NB4 (cell line): ENCODE results near the gene LPP.

ENCODE experiments used
- DNase-seq: peaks from one replicate; pipeline ENCODE4 v3.0.0; 2010; ENCODE audit warnings: low read depth
- H3K4me3 ChIP-seq: one replicate; pipeline ENCODE4 v1.5.1; 2011; ENCODE audit warnings: mild to moderate bottlenecking, low read depth, low read length, moderate library complexity
- MYC ChIP-seq: IDR thresholded peaks from 2 replicates; pipeline ENCODE4 v1.6.1; 2011; ENCODE audit warnings: low read depth, low read length
- POLR2A ChIP-seq: IDR thresholded peaks from 2 replicates; pipeline ENCODE4 v1.6.1; 2011; ENCODE audit warnings: mild to moderate bottlenecking; ENCODE audit not compliant: insufficient read length; ENCODE audit errors: extremely low read depth
- TF ChIP-seq, protein P1 (sequence below): IDR thresholded peaks from 2 replicates; pipeline ENCODE4 v1.6.1; 2011; ENCODE audit warnings: low read depth, low read length
- TF ChIP-seq, protein P2 (sequence below): IDR thresholded peaks from one replicate; pipeline ENCODE4 v1.5.1; 2012; ENCODE audit warnings: low read depth, low read length

LPP gene

GRCh38 chr3:188680605-188681004 is 526.6 kb downstream of the LPP start:
- no peak for DNase-seq
- H3K4me3 ChIP-seq, result no peak overlapping the region
- no peak for TF ChIP-seq MYC
- no peak for TF ChIP-seq POLR2A
- TF ChIP-seq, protein P1, sequence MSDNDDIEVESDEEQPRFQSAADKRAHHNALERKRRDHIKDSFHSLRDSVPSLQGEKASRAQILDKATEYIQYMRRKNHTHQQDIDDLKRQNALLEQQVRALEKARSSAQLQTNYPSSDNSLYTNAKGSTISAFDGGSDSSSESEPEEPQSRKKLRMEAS, result no peak
- TF ChIP-seq, protein P2, sequence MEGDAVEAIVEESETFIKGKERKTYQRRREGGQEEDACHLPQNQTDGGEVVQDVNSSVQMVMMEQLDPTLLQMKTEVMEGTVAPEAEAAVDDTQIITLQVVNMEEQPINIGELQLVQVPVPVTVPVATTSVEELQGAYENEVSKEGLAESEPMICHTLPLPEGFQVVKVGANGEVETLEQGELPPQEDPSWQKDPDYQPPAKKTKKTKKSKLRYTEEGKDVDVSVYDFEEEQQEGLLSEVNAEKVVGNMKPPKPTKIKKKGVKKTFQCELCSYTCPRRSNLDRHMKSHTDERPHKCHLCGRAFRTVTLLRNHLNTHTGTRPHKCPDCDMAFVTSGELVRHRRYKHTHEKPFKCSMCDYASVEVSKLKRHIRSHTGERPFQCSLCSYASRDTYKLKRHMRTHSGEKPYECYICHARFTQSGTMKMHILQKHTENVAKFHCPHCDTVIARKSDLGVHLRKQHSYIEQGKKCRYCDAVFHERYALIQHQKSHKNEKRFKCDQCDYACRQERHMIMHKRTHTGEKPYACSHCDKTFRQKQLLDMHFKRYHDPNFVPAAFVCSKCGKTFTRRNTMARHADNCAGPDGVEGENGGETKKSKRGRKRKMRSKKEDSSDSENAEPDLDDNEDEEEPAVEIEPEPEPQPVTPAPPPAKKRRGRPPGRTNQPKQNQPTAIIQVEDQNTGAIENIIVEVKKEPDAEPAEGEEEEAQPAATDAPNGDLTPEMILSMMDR, result no peak

DNA sequence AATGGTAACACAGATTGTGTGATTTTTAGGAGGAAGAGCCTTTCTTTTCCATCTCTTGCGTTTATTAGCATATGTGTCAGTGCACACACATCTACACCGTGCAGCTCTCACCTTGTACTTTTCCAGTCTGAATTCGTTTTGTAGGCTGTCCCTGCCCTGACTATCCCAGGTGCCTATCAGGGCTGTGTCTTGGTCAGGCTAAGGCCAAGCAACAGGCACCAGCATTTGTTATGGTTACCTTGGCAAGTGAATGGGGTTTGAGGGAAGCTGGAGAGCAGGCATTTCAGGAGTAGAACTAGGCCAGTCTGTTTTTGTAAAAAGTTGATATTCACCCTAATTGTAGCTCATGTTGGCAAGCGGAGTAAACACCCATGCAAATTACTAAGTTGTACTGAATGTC is 528.4 kb downstream of the LPP start:
- no peak for DNase-seq
- no peak overlapping the region for H3K4me3 ChIP-seq
- TF ChIP-seq, protein P1, result no peak
- no peak for TF ChIP-seq MYC

GRCh38 chr3:188683032-188683521 is 529.1 kb downstream of the LPP start:
- H3K4me3 ChIP-seq, result no peak overlapping the region
- no peak for DNase-seq
- TF ChIP-seq POLR2A, result no peak
- TF ChIP-seq, protein P1, result no peak
- TF ChIP-seq, protein P2, result no peak
- no peak for TF ChIP-seq MYC

GRCh38 chr3:188684276-188684675 is 530.3 kb downstream of the LPP start:
- H3K4me3 ChIP-seq, result no peak overlapping the region
- no peak for TF ChIP-seq POLR2A
- TF ChIP-seq MYC, result no peak
- TF ChIP-seq, protein P1, result no peak
- TF ChIP-seq, protein P2, result no peak
- no peak for DNase-seq

DNA sequence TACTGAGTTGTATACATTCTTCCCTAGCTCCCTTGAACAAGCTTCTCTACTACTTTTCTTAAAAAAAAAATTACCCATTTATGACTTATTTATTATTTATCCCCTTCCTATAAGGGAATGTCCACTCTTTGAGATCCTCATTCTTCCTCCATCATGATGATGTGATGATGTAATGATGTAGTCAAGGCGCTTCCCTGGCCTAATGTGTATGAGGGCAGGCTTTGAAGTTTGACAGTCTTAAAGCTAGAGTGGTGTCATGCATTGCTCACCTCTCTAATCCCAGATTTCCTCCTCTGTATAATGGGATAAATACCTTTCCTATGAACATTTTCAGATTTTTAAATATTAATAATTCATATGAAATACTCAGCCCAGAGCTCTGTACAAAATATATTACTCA is 531.8 kb downstream of the LPP start:
- no peak overlapping the region for H3K4me3 ChIP-seq
- DNase-seq, result no peak
- TF ChIP-seq, protein P1, result no peak
- TF ChIP-seq POLR2A, result no peak

- peak; percentile 5 for DNase-seq
- TF ChIP-seq POLR2A (no peak), MYC (no peak)
- TF ChIP-seq, protein P1, result no peak
- TF ChIP-seq, protein P2, result no peak
- H3K4me3 ChIP-seq, result no peak overlapping the region
Measured at GRCh38 chr3:188686324-188686723, 532.4 kb downstream of the LPP start.

- DNase-seq, result no peak
- TF ChIP-seq, protein P1, result no peak
- TF ChIP-seq POLR2A (no peak), MYC (no peak)
- TF ChIP-seq, protein P2, result no peak
- H3K4me3 ChIP-seq, result no peak overlapping the region
Measured at GRCh38 chr3:188687389-188687788, 533.4 kb downstream of the LPP start.
